Daoy (cell line): ENCODE measurements around the gene EIF4A3. TPM values are rescaled to one million over a fixed set of nuclear protein-coding genes. Genes with fewer than 3 reads are reported as not detected.

ENCODE experiments used
- DNase-seq: peaks from one replicate; pipeline ENCODE4 v3.0.0-alpha.2; 2015; ENCODE audit warnings: low read depth
- total RNA-seq: library from RNA; depleted of rRNA; stranded (reverse); fragments of >200 nt; shearing (Covaris generic); gene quantifications from 2 replicates; pipeline ENCODE4 v1.2.3, GENCODE V29; 2014

The EIF4A3 gene
- total RNA-seq, 1 experiment from 2014 or later: 105 TPM

- DNase-seq: no peak
Observed at GRCh38 chr17:80137131-80137530, 9.8 kb downstream of the EIF4A3 start.

GRCh38 chr17:80133626-80133970, 13.3 kb downstream of the EIF4A3 start:
- no peak for DNase-seq

GRCh38 chr17:80132906-80133625, 13.9 kb downstream of the EIF4A3 start:
- no peak for DNase-seq

GRCh38 chr17:80130992-80131391, 15.9 kb downstream of the EIF4A3 start:
- no peak for DNase-seq

- no peak for DNase-seq
Observed at GRCh38 chr17:80129006-80129565, 17.8 kb downstream of the EIF4A3 start.

- DNase-seq: no peak
Observed at GRCh38 chr17:80126449-80126715, 20.5 kb downstream of the EIF4A3 start.

- no peak for DNase-seq
Observed at GRCh38 chr17:80125656-80126448, 21.1 kb downstream of the EIF4A3 start.

GRCh38 chr17:80124351-80124981, 22.5 kb downstream of the EIF4A3 start:
- no peak for DNase-seq

- DNase-seq: peak; percentile 49
Observed at GRCh38 chr17:80123791-80124190, 23.1 kb downstream of the EIF4A3 start.

GRCh38 chr17:80122926-80123505, 23.9 kb downstream of the EIF4A3 start:
- DNase-seq: no peak

GRCh38 chr17:80122026-80122575, 24.8 kb downstream of the EIF4A3 start:
- DNase-seq: no peak

GRCh38 chr17:80119839-80120238, 27.1 kb downstream of the EIF4A3 start:
- DNase-seq: no peak

GRCh38 chr17:80119271-80119791, 27.6 kb downstream of the EIF4A3 start:
- DNase-seq: no peak

- no peak for DNase-seq
Observed at GRCh38 chr17:80118601-80119270, 28.2 kb downstream of the EIF4A3 start.

- DNase-seq: no peak
Observed at GRCh38 chr17:80117491-80118401, 29.2 kb downstream of the EIF4A3 start.

GRCh38 chr17:80116921-80117380, 30.0 kb downstream of the EIF4A3 start:
- DNase-seq: no peak

- DNase-seq: no peak
Observed at GRCh38 chr17:80116276-80116920, 30.5 kb downstream of the EIF4A3 start.

- no peak for DNase-seq
Observed at GRCh38 chr17:80115159-80115558, 31.8 kb downstream of the EIF4A3 start.

GRCh38 chr17:80114758-80115157, 32.2 kb downstream of the EIF4A3 start:
- no peak for DNase-seq
